Measurements from ENCODE around the gene MBOAT7.

MBOAT7 gene

GRCh38 chr19:54127688-54128440, 61.5 kb downstream of the MBOAT7 start:
- H3K4me2 ChIP-seq (ENCODE audit: low read length), result no peak overlapping the region
- H3K4me3 ChIP-seq (ENCODE audit: low read length), result no peak overlapping the region
- H3K27me3 ChIP-seq (ENCODE audit: control insufficient read depth, insufficient read depth, low read length), result no peaks in the 10 kb centered on the region
- H3K9me3 ChIP-seq (replicated peaks; ENCODE audit: low read length), result no peaks in the 10 kb centered on the region
- peaks cover 56% of the 10 kb centered on the region for H3K36me3 ChIP-seq (ENCODE audit: insufficient read depth, low read length)
- H3K9ac ChIP-seq (ENCODE audit: low read depth, low read length), result no peak overlapping the region
- H3K4me1 ChIP-seq (ENCODE audit: control insufficient read depth, insufficient read depth, low read length), result no peaks in the 10 kb centered on the region

DNA sequence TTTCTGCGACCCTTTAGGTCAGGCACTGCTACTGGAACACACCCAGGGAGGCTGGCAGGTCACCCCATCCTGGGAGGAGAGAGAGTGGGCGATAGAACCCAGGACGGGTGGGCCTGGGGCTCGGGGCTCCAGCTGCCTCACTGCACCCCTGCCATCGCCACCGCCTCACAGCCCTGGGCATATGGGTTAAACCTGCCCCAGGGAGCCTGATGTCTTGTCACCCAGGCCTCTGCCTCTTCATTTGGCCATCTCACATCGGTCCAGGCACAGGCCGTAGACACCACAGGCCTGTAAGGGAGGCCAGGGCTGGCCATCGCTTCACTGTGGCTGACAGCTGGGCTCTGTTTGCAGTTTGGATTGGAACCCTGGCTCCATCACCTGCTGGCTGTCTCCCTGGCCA, 63.7 kb downstream of the MBOAT7 start:
- no peaks in the 10 kb centered on the region for H3K27me3 ChIP-seq (ENCODE audit: control insufficient read depth, insufficient read depth, low read length)
- no peaks in the 10 kb centered on the region for H3K9me3 ChIP-seq (replicated peaks; ENCODE audit: low read length)
- H3K36me3 ChIP-seq (ENCODE audit: insufficient read depth, low read length), result peaks cover 58% of the 10 kb centered on the region
- H3K9ac ChIP-seq (ENCODE audit: low read depth, low read length), result no peak overlapping the region
- H3K4me2 ChIP-seq (ENCODE audit: low read length), result no peak overlapping the region
- no peaks in the 10 kb centered on the region for H3K4me1 ChIP-seq (ENCODE audit: control insufficient read depth, insufficient read depth, low read length)
- no peak overlapping the region for H3K4me3 ChIP-seq (ENCODE audit: low read length)

GRCh38 chr19:54124393-54124792, 65.0 kb downstream of the MBOAT7 start:
- Histone ChIP-seq H3K4me2 (ENCODE audit: low read length) (no peak overlapping the region), H3K4me3 (ENCODE audit: low read length) (no peak overlapping the region), H3K9ac (ENCODE audit: low read depth, low read length) (no peak overlapping the region), H3K36me3 (ENCODE audit: insufficient read depth, low read length) (peaks cover 61% of the 10 kb centered on the region), H3K4me1 (ENCODE audit: control insufficient read depth, insufficient read depth, low read length) (no peaks in the 10 kb centered on the region), H3K9me3 (replicated peaks; ENCODE audit: low read length) (no peaks in the 10 kb centered on the region), H3K27me3 (ENCODE audit: control insufficient read depth, insufficient read depth, low read length) (no peaks in the 10 kb centered on the region)

- Histone ChIP-seq H3K4me3 (ENCODE audit: low read length) (no peak overlapping the region), H3K9ac (ENCODE audit: low read depth, low read length) (no peak overlapping the region), H3K4me1 (ENCODE audit: control insufficient read depth, insufficient read depth, low read length) (no peaks in the 10 kb centered on the region), H3K9me3 (replicated peaks; ENCODE audit: low read length) (no peaks in the 10 kb centered on the region), H3K27me3 (ENCODE audit: control insufficient read depth, insufficient read depth, low read length) (no peaks in the 10 kb centered on the region), H3K36me3 (ENCODE audit: insufficient read depth, low read length) (peaks cover 57% of the 10 kb centered on the region), H3K4me2 (ENCODE audit: low read length) (no peak overlapping the region)
These were observed 65.7 kb downstream of the MBOAT7 start for GRCh38 chr19:54123682-54124081.

All from skeletal muscle satellite cell (primary cell).